ENCODE data around the gene GLRB.

GRCh38 chr4:157095716-157096115 is 19.8 kb downstream of the GLRB start:
- TF ChIP-seq EZH2phosphoT487 (IDR thresholded peaks at IDR 0.05; ENCODE audit: low read length) (no peak), CTCF (IDR thresholded peaks at IDR 0.05; ENCODE audit: low read length) (no peak), EZH2 (optimal IDR thresholded peaks at IDR 0.05; ENCODE audit: low read depth, low read length) (no peak)
